Endothelial cell of umbilical vein (primary cell): ENCODE measurements around the gene TM9SF2. TPM values are rescaled to one million over a fixed set of nuclear protein-coding genes. Genes with fewer than 3 reads are reported as not detected.

Experiments used
- BruUV-seq: library from RNA; stranded (reverse); fragments of 400-500 nt; replicated peaks from 2 replicates; lab custom pipeline; 2021; lab: Mats Ljungman, UMichigan
- CTCF ChIA-PET: fragments of 300-600, 350-600 bp; sonication (Branson Sonifier 250); formaldehyde crosslinking; loops from one replicate; lab custom pipeline; 2021; ENCODE audit warnings: antibody characterized with exemption, inconsistent platforms; lab: Charles Lee
- POLR2A ChIA-PET: fragments of 300-600, 350-600 bp; sonication (Branson Sonifier 250); formaldehyde crosslinking; loops from one replicate; lab custom pipeline; 2021; ENCODE audit warnings: antibody characterized with exemption, inconsistent platforms; lab: Charles Lee
- DNase-seq: peaks from one replicate; pipeline ENCODE4 v3.0.0-alpha.2; 2011; ENCODE audit warnings: low read depth, low spot score
- FAIRE-seq: peaks from 2 replicates; lab custom pipeline; 2011; peaks lifted over from hg19 to GRCh38; lab: Jason Lieb, UNC
- H2AFZ ChIP-seq: 2 replicates; pipeline ENCODE4 v1.6.0; 2012; ENCODE audit warnings: low read depth, low read length, control low read depth, inconsistent platforms
- H3K27ac ChIP-seq: 2 replicates; pipeline ENCODE4 v1.5.1; 2011; ENCODE audit warnings: low read depth, mild to moderate bottlenecking, control low read depth, low read length, moderate library complexity; ENCODE audit not compliant: insufficient read depth
- H3K27me3 ChIP-seq, 2 experiments: 2 replicates each; pipeline versions ENCODE4 v1.6.0 to v1.6.1; 2011; ENCODE audit warnings: low read length in 2 of 2, mixed read lengths in 1 of 2; ENCODE audit not compliant: control insufficient read depth in 2 of 2, insufficient read depth in 2 of 2
- H3K36me3 ChIP-seq, 2 experiments: 2 replicates in 1 of 2; 3 replicates in 1 of 2; pipeline ENCODE4 v1.5.1; 2011; ENCODE audit warnings: low read length in 2 of 2, mild to moderate bottlenecking in 1 of 2, moderate library complexity in 1 of 2; ENCODE audit not compliant: control insufficient read depth in 2 of 2, insufficient read depth in 2 of 2; ENCODE audit errors: extremely low read depth in 1 of 2
- H3K4me1 ChIP-seq: 3 replicates; pipeline ENCODE4 v1.5.1; 2011; ENCODE audit warnings: mild to moderate bottlenecking, low read length; ENCODE audit not compliant: control insufficient read depth, insufficient read depth; ENCODE audit errors: extremely low read depth
- H3K4me2 ChIP-seq: 2 replicates; pipeline ENCODE4 v1.6.1; 2011; ENCODE audit warnings: low read length, control low read depth, mixed read lengths; ENCODE audit not compliant: insufficient read depth
- H3K4me3 ChIP-seq, 3 experiments: fragments of 200-600 bp in 1 of 3; sonication (generic), shearing (Covaris generic) in 1 of 3; replicated peaks in 1 of 3; 2 replicates each; pipeline ENCODE4 v1.5.1; 2011 to 2016; ENCODE audit warnings: control low read depth in 3 of 3, low read length in 3 of 3, mild to moderate bottlenecking in 2 of 3, inconsistent platforms in 1 of 3, low read depth in 1 of 3, moderate library complexity in 1 of 3; ENCODE audit not compliant: insufficient read depth in 1 of 3
- H3K79me2 ChIP-seq: 2 replicates; pipeline ENCODE4 v1.6.0; 2012; ENCODE audit warnings: low read length, inconsistent platforms; ENCODE audit not compliant: control insufficient read depth, insufficient read depth
- H3K9ac ChIP-seq: replicated peaks from 2 replicates; pipeline ENCODE3; 2011; ENCODE audit warnings: low read length, control low read depth; ENCODE audit not compliant: insufficient read depth; ENCODE audit errors: extremely low read depth
- H3K9me1 ChIP-seq: replicated peaks from 3 replicates; pipeline ENCODE4 v1.6.0; 2011; ENCODE audit warnings: mild to moderate bottlenecking, low read length; ENCODE audit not compliant: control insufficient read depth, insufficient read depth; ENCODE audit errors: extremely low read depth
- H3K9me3 ChIP-seq: replicated peaks from 2 replicates; pipeline ENCODE4 v1.5.1; 2012; ENCODE audit warnings: low read length, inconsistent platforms; ENCODE audit not compliant: control insufficient read depth, insufficient read depth
- H4K20me1 ChIP-seq: replicated peaks from 2 replicates; pipeline ENCODE3; 2011; ENCODE audit warnings: mild to moderate bottlenecking, low read length; ENCODE audit not compliant: control insufficient read depth, insufficient read depth; ENCODE audit errors: extremely low read depth
- CTCF ChIP-seq, 2 donors: IDR thresholded peaks; 1 replicate in 1 of 2; 2 replicates in 1 of 2; pipeline ENCODE4 v1.5.1; 2011; ENCODE audit warnings: low read length in 2 of 2, mild to moderate bottlenecking in 2 of 2, moderate library complexity in 2 of 2, control low read depth in 1 of 2, inconsistent platforms in 1 of 2, low read depth in 1 of 2; ENCODE audit not compliant: insufficient read depth in 1 of 2; ENCODE audit errors: extremely low read depth in 1 of 2
- EZH2 ChIP-seq: IDR thresholded peaks from 2 replicates; pipeline ENCODE4 v1.6.1; 2012; ENCODE audit warnings: borderline replicate concordance, low read depth, mild to moderate bottlenecking, moderate library complexity, low read length, inconsistent platforms; ENCODE audit not compliant: severe bottlenecking
- FOS ChIP-seq: IDR thresholded peaks from 2 replicates; pipeline ENCODE4 v1.6.1; 2011; ENCODE audit warnings: mild to moderate bottlenecking, low read length, moderate library complexity, borderline replicate concordance; ENCODE audit not compliant: insufficient read depth
- GATA2 ChIP-seq: IDR thresholded peaks from 2 replicates; pipeline ENCODE4 v1.7.0; 2011; ENCODE audit warnings: low read depth, mild to moderate bottlenecking, moderate library complexity, mixed read lengths, low read length; ENCODE audit not compliant: insufficient read length, insufficient read depth
- JUN ChIP-seq: IDR thresholded peaks from 2 replicates; pipeline ENCODE4 v1.6.1; 2011; ENCODE audit warnings: borderline replicate concordance, low read depth; ENCODE audit not compliant: insufficient read length, insufficient read depth
- MAX ChIP-seq: IDR thresholded peaks from 2 replicates; pipeline ENCODE4 v1.6.1; 2011; ENCODE audit not compliant: insufficient read depth, insufficient read length
- MYC ChIP-seq: IDR thresholded peaks from one replicate; pipeline ENCODE4 v1.6.1; 2011; ENCODE audit warnings: mild to moderate bottlenecking, low read depth, low read length
- POLR2A ChIP-seq: IDR thresholded peaks from 2 replicates; pipeline ENCODE4 v1.6.1; 2012; ENCODE audit warnings: low read depth, mild to moderate bottlenecking, control low read depth, low read length
- POLR2AphosphoS5 ChIP-seq: IDR thresholded peaks from 2 replicates; pipeline ENCODE4 v1.6.1; 2012; ENCODE audit warnings: low read depth, mild to moderate bottlenecking, control low read depth, low read length, moderate library complexity; ENCODE audit not compliant: insufficient read depth
- dilution Hi-C: fragments of 300-500 bp; cut with MboI; formaldehyde crosslinking; loops from one replicate; pipeline ENCODE4 v1.15.0; 2019; ENCODE audit warnings: low sequenced_read_pairs; ENCODE audit not compliant: extremely low pct_ligation_motif_present
- intact Hi-C: fragments of 100-400 bp; cut with micrococcal nuclease; formaldehyde crosslinking; loops from one replicate; pipeline ENCODE4 v1.10.0; 2022
- polyA plus RNA-seq, 4 experiments: library from polyadenylated mRNA; depleted of rRNA in 3 of 4; stranded (reverse) in 3 of 4; unstranded in 1 of 4; fragments of >200 nt; gene quantifications; 2 replicates each; pipeline versions ENCODE4 v1.2.1 to v1.2.3, GENCODE V29; 2011 to 2012; ENCODE audit warnings: missing spikeins in 1 of 4
- total RNA-seq: library from RNA; stranded (reverse); gene quantifications from 2 replicates; pipeline ENCODE4 v1.2.3, GENCODE V29; 2021

Gene TM9SF2
- total and polyA plus RNA-seq, 2 donors (not counting 3 experiments of a cell fraction or from before 2014, with no cell fraction given): 76.0 to 90.0 TPM

DNA sequence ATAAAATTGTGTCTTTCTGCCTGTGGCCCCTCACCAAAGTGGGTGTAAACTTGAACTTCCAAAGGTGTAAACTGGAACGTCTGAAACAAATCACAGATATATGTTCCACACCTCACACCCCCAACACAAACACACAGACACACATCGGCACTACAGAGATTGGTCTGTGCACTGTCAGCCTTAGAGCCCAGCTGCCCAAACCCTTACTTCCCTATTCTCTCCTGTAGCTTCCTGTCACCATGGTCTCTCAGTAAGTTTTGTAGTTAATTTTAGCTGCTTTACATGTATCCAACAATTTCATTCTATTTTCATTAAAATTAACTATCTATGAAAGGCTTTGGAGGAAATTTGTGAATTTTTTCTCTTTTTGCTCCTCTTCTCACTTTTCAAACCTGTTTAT is 5.4 kb downstream of the TM9SF2 start:
- Histone ChIP-seq H3K4me2 (no peak overlapping the region), H3K9me1 (no peaks in the 10 kb centered on the region), H3K27me3 (no peaks in the 10 kb centered on the region), H3K79me2 (peaks cover 91% of the 10 kb centered on the region), H3K9me3 (no peaks in the 10 kb centered on the region), H3K4me3 (no peak overlapping the region), H3K4me1 (peaks cover 23% of the 10 kb centered on the region), H3K36me3 (no peaks in the 10 kb centered on the region), H2AFZ (no peak overlapping the region), H4K20me1 (peaks cover 4% of the 10 kb centered on the region), H3K9ac (no peak overlapping the region), H3K27ac (no peak overlapping the region)
- intact Hi-C loops (loop anchor here (1.0 kb wide), 2 partner anchors 64 to 100 kb away; partner anchors contain the start of gene CLYBL), dilution Hi-C loops (no loop called here)
- FAIRE-seq: no peak
- ChIA-PET CTCF (interaction anchor here (1.2 to 3.3 kb wide), 6 partner anchors 7 to 237 kb away, joined by 3 to 81 read pairs (median 6); no protein-coding TSS in a partner anchor), POLR2A (no interaction called here)
- no peak for DNase-seq
- no TSS peak for BruUV-seq
- TF ChIP-seq MYC: no peak

GRCh38 chr13:99507054-99507453 is 5.8 kb downstream of the TM9SF2 start:
- dilution Hi-C loops: no loop called here
- Histone ChIP-seq H3K36me3 (no peaks in the 10 kb centered on the region), H3K9ac (no peak overlapping the region), H3K4me2 (no peak overlapping the region), H4K20me1 (peaks cover 7% of the 10 kb centered on the region), H3K27ac (no peak overlapping the region), H2AFZ (no peak overlapping the region), H3K4me3 (no peak overlapping the region), H3K9me3 (no peaks in the 10 kb centered on the region), H3K9me1 (no peaks in the 10 kb centered on the region), H3K79me2 (peaks cover 91% of the 10 kb centered on the region), H3K4me1 (peaks cover 23% of the 10 kb centered on the region), H3K27me3 (no peaks in the 10 kb centered on the region)
- TF ChIP-seq FOS (no peak), MYC (no peak), EZH2 (no peak), POLR2AphosphoS5 (no peak), GATA2 (no peak), MAX (no peak), JUN (no peak), CTCF (IDR thresholded peaks at IDR 0.05; ENCODE audit: extremely low read depth in 1 of 2, insufficient read depth in 1 of 2, low read depth in 1 of 2, low read length in 2 of 2) (no peak), POLR2A (no peak)
- POLR2A ChIA-PET: no interaction called here
- intact Hi-C loops: no loop called here
- DNase-seq: no peak
- CTCF ChIA-PET: interaction anchor here (1.2 to 3.3 kb wide), 3 partner anchors 28 to 65 kb away, joined by 3 to 81 read pairs (median 3); no protein-coding TSS in a partner anchor
- no peak for FAIRE-seq
- BruUV-seq: no TSS peak
